ENCODE measurements around the gene PACSIN1.

The PACSIN1 gene

DNA sequence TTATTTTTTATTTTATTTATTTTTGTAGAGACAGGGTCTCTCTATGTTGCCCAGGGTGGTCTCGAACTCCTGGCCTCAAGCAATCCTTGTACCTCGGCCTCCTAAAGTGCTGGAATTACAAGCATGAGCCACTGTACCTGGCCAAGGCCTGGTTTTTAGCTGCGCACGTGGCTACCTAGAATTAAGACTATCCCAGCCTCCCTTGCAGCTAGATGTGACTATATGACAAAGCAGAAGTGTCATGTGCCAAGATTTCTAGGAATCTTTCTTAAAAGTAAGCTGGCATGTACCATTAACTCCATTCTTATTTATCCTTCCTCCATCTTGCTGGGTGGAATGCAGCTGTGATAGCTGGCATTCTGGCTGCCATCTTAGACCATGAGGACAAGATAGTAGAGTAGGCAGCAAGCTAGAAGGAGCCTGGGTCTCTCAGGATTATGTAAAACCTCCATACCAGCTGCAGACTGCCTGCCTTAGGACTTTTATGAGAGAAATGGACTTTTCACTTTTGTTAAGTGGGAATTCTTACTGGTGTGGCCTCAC, 92.4 kb downstream of the PACSIN1 start:
- DNase-seq (ENCODE audit: extremely low spot score), result no peak
- POLR2A ChIA-PET, result no interaction called here
- TF ChIP-seq FOXA1 (IDR thresholded peaks at IDR 0.05) (no peak), CTBP1 (IDR thresholded peaks at IDR 0.05; ENCODE audit: borderline replicate concordance) (no peak), NFRKB (IDR thresholded peaks at IDR 0.05) (no peak), SUZ12 (IDR thresholded peaks at IDR 0.05) (no peak), ZNF384 (IDR thresholded peaks at IDR 0.05) (no peak), HDGF (IDR thresholded peaks at IDR 0.05; ENCODE audit: borderline replicate concordance) (no peak), ARNT (IDR thresholded peaks at IDR 0.05) (no peak)
- TF ChIP-seq, protein P1, sequence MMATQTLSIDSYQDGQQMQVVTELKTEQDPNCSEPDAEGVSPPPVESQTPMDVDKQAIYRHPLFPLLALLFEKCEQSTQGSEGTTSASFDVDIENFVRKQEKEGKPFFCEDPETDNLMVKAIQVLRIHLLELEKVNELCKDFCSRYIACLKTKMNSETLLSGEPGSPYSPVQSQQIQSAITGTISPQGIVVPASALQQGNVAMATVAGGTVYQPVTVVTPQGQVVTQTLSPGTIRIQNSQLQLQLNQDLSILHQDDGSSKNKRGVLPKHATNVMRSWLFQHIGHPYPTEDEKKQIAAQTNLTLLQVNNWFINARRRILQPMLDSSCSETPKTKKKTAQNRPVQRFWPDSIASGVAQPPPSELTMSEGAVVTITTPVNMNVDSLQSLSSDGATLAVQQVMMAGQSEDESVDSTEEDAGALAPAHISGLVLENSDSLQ (IDR thresholded peaks at IDR 0.05), result no peak
- CTCF ChIA-PET, result interaction anchor here (0.6 kb wide), 1 partner anchor 806 kb away, joined by 7 read pairs; no protein-coding TSS in a partner anchor

DNA sequence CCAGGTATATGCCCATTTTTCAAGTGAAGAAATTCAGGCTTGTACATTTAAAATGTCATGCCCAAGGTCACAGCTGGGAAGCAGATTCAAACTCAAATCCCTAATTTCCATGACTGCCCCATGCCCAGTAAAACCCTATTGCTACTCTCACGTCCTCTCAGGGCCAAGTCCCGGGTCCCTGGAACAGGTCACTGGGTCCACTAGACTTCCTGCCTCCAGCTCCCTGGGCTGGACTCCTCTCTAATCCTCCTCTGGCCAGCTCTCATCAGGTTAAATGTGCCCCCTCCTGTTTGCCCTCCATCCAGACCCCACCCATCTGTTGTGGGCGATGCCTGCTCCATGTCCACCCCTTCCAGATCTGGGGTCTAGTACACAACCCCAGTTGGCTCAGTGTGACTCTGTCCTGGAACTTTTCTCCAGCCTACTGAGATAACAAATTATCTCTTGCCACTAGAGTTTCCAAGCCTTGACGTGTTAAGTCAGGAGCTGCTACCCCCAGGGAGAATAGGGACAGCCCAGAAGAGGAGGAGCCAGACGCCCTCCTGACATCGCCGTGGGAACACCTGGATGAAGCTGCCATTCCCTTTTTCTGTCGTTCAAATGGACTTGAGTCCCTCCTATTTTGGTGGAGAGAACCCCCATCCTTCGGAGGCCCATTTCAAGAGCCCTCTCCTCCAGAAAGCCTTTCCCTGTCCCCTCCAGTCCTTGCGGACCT, 93.9 kb downstream of the PACSIN1 start:
- POLR2A ChIA-PET, result no interaction called here
- TF ChIP-seq L3MBTL2 (conservative IDR thresholded peaks at IDR 0.05) (no peak), FOXK2 (IDR thresholded peaks at IDR 0.05) (no peak), FOXM1 (IDR thresholded peaks at IDR 0.05; ENCODE audit: borderline replicate concordance) (no peak), CTBP1 (IDR thresholded peaks at IDR 0.05; ENCODE audit: borderline replicate concordance) (no peak), ZNF384 (IDR thresholded peaks at IDR 0.05) (no peak), LEF1 (IDR thresholded peaks at IDR 0.05; ENCODE audit: borderline replicate concordance) (no peak), NFRKB (IDR thresholded peaks at IDR 0.05) (no peak)
- DNase-seq (ENCODE audit: extremely low spot score), result no peak
- CTCF ChIA-PET, result interaction anchor here (0.7 to 0.9 kb wide), 2 partner anchors 28 to 97 kb away, joined by 3 to 5 read pairs; no protein-coding TSS in a partner anchor

DNA sequence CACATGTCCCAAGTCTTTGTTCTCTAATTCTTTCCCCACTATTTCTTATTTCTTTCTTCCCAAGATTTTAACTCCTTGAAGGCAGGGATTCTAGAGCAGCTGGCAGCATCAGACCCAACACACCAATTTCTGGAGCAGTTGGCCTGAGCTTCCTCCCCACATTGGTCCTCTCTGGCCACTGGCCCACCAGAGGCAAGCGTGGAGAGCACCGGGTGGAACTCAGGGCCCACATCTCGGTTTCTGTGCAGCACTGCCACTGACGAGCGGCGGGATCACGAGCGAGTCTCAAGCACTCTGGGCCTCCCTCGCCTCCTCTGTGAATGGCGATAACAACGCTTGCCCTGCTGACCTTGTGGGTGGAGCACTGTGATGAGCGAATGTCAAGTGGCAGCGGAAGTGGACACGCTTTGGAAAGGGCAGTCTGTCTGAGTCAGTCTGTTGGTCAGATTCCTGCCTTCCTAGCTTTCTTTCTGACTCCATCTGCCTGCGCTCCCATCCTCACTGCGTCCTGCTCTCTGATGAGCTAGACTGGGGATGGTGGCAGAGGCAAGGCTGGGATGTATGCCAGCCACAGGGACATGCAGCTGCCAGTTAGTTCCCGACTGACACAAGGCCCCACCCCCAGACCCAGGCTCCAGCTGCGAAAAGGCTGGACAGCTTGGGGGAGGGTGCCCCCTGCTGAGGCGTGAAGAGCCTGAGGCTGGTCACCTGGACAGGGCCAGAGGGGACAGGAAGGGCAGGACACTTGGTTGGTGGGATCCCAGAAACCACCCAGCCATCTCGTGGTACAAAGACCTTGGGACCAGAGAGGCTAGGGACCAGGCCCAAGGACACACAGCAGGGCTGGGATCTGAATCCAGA, 94.7 kb downstream of the PACSIN1 start:
- ChIA-PET POLR2A (no interaction called here), CTCF (interaction anchor here (0.7 to 0.9 kb wide), 2 partner anchors 29 to 98 kb away, joined by 3 to 5 read pairs; no protein-coding TSS in a partner anchor)
- TF ChIP-seq ELF4 (IDR thresholded peaks at IDR 0.05) (no peak), TARDBP (IDR thresholded peaks at IDR 0.05) (no peak), CTBP1 (IDR thresholded peaks at IDR 0.05; ENCODE audit: borderline replicate concordance) (no peak), LEF1 (IDR thresholded peaks at IDR 0.05; ENCODE audit: borderline replicate concordance) (no peak), FOXM1 (IDR thresholded peaks at IDR 0.05; ENCODE audit: borderline replicate concordance) (no peak), ARNT (IDR thresholded peaks at IDR 0.05) (no peak)
- no peak for DNase-seq (ENCODE audit: extremely low spot score)

DNA sequence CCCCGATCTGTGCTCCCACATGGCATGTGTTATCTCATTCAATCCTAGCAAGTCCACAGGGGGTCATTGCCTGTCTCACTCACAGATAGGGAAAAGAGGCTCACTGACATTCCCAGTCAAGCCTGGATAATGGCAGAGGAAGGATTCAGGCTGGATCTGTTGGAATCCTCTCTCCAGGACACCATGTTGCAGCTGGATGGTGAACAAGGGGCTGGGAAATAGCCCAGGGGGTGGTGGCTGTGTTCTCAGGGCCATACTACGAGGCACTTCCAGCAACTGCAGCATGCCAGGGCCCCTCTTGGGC, 95.3 kb downstream of the PACSIN1 start:
- CTCF ChIA-PET, result no interaction called here
- TF ChIP-seq L3MBTL2 (conservative IDR thresholded peaks at IDR 0.05), result no peak
- TF ChIP-seq SUZ12 (IDR thresholded peaks at IDR 0.05), result no peak
- TF ChIP-seq BHLHE40 (IDR thresholded peaks at IDR 0.05; ENCODE audit: borderline replicate concordance), result no peak
- no peak for TF ChIP-seq TARDBP (IDR thresholded peaks at IDR 0.05)
- TF ChIP-seq ARNT (IDR thresholded peaks at IDR 0.05), result no peak
- no peak for TF ChIP-seq NFRKB (IDR thresholded peaks at IDR 0.05)
- no peak for DNase-seq (ENCODE audit: extremely low spot score)
- POLR2A ChIA-PET, result no interaction called here

DNA sequence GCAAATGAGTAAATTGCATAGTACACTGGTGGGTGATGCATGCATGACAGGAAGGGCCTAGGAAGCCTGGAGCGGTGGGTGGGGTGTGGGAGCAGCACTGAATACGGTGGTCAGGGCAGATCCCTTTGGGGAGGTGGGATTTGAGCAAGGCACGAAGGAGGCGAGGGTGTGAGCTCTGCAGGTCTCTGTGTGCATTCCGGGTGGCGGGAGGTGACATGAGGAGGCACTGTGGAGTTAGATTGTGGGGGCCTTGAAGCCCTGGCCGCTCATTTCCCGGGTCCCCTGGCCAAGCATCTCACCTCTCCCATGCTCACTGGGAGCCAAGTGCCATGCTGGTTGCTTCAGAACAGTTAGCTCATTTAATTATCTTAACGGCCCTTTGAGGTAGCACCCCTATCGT, 96.5 kb downstream of the PACSIN1 start:
- DNase-seq (ENCODE audit: extremely low spot score), result no peak
- ChIA-PET CTCF (interaction anchor here (0.5 to 1.1 kb wide), 2 partner anchors 100 to 813 kb away, joined by 4 read pairs; no protein-coding TSS in a partner anchor), POLR2A (no interaction called here)
- TF ChIP-seq ELF4 (IDR thresholded peaks at IDR 0.05), result no peak
- no peak for TF ChIP-seq FOXA1 (IDR thresholded peaks at IDR 0.05)
- no peak for TF ChIP-seq SUZ12 (IDR thresholded peaks at IDR 0.05)
- TF ChIP-seq FOXK2 (IDR thresholded peaks at IDR 0.05), result no peak
- no peak for TF ChIP-seq TARDBP (IDR thresholded peaks at IDR 0.05)
- no peak for TF ChIP-seq HDGF (IDR thresholded peaks at IDR 0.05; ENCODE audit: borderline replicate concordance)
- no peak for TF ChIP-seq LEF1 (IDR thresholded peaks at IDR 0.05; ENCODE audit: borderline replicate concordance)
- no peak for TF ChIP-seq FOXM1 (IDR thresholded peaks at IDR 0.05; ENCODE audit: borderline replicate concordance)
- TF ChIP-seq L3MBTL2 (conservative IDR thresholded peaks at IDR 0.05), result no peak
- no peak for TF ChIP-seq ZNF384 (IDR thresholded peaks at IDR 0.05)
- TF ChIP-seq CTBP1 (IDR thresholded peaks at IDR 0.05; ENCODE audit: borderline replicate concordance), result no peak
- no peak for TF ChIP-seq ARNT (IDR thresholded peaks at IDR 0.05)
- TF ChIP-seq BHLHE40 (IDR thresholded peaks at IDR 0.05; ENCODE audit: borderline replicate concordance), result no peak
- no peak for TF ChIP-seq SP1 (IDR thresholded peaks at IDR 0.05)
- TF ChIP-seq, protein P1 (IDR thresholded peaks at IDR 0.05), result no peak
- no peak for TF ChIP-seq NFRKB (IDR thresholded peaks at IDR 0.05)

DNA sequence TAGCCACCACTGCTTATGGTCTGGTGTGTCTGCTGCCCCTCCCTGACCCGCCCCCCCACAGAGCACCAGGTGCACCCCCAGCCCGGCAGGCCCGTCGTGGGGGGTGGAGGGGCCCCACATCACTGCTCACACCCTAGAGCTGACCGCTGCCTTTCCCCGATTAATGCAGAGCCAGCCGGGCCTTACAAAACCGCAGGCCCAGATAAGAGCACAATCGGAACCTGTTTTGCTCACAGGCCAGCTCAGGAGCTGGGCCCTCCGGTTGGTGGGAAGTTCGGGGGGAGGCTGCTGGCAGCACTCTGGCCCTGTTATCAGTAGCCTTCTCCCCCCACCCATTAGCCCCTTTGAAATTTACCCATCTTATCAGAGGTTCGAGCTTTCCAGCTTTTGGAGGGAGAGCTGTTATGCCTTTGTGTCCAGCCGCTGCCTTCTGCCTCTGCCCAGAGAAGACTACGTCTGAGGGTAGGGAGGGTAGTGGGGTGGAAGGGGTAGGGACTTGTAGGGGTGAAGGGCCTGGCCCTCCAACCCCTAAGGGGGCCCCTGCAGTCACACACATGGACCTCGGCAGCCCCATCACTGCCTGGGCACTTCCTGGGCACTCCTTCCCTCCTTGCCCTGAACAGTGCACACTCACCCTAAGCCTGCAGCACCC, 97.1 kb downstream of the PACSIN1 start:
- TF ChIP-seq FOXK2 (IDR thresholded peaks at IDR 0.05), result no peak
- TF ChIP-seq SUZ12 (IDR thresholded peaks at IDR 0.05), result no peak
- TF ChIP-seq L3MBTL2 (conservative IDR thresholded peaks at IDR 0.05), result no peak
- no peak for TF ChIP-seq LEF1 (IDR thresholded peaks at IDR 0.05; ENCODE audit: borderline replicate concordance)
- ChIA-PET POLR2A (no interaction called here), CTCF (interaction anchor here (0.5 to 1.1 kb wide), 2 partner anchors 101 to 813 kb away, joined by 4 read pairs; no protein-coding TSS in a partner anchor)
- DNase-seq (ENCODE audit: extremely low spot score), result no peak
